Suprapubic skin (tissue), 4 donors: ENCODE measurements around the gene CA9. TPM values are rescaled to one million over a fixed set of nuclear protein-coding genes. Genes with fewer than 3 reads are reported as not detected.

Experiments used
- DNase-seq, 2 donors: peaks; one replicate each; pipeline ENCODE4 v3.0.0-alpha.2; 2019; ENCODE audit warnings: low spot score in 2 of 2
- H3K27ac ChIP-seq: fragments of 200-600 bp; sonication (generic); one replicate; pipeline ENCODE4 v1.5.1; 2019
- H3K27me3 ChIP-seq: fragments of 200-600 bp; sonication (generic); one replicate; pipeline ENCODE4 v1.5.1; 2019
- H3K36me3 ChIP-seq: fragments of 200-600 bp; sonication (generic); one replicate; pipeline ENCODE4 v1.5.1; 2019
- H3K4me1 ChIP-seq: fragments of 200-600 bp; sonication (generic); one replicate; pipeline ENCODE4 v1.5.1; 2019
- H3K4me3 ChIP-seq: fragments of 200-600 bp; sonication (generic); one replicate; pipeline ENCODE4 v1.5.1; 2019; ENCODE audit warnings: mild to moderate bottlenecking
- H3K9me3 ChIP-seq: fragments of 200-600 bp; sonication (generic); one replicate; pipeline ENCODE4 v1.5.1; 2019
- EP300 ChIP-seq: sonication (generic); formaldehyde crosslinking; IDR thresholded peaks from one replicate; pipeline ENCODE4 v1.6.1; 2017; ENCODE audit warnings: antibody characterized with exemption
- POLR2A ChIP-seq, 2 donors: fragments of 450-650 bp; IDR thresholded peaks; one replicate each; pipeline ENCODE4 v1.6.1; 2017; ENCODE audit warnings: antibody characterized with exemption in 2 of 2, mild to moderate bottlenecking in 2 of 2, moderate library complexity in 2 of 2
- POLR2AphosphoS5 ChIP-seq, 3 donors: sonication (generic); formaldehyde crosslinking; IDR thresholded peaks; one replicate each; pipeline ENCODE4 v1.6.1; 2017; ENCODE audit warnings: antibody characterized with exemption in 3 of 3
- WGBS: methylation state at CpG from one replicate; pipeline ENCODE4 v1.1.5; 2018; 5-methylcytosine and 5-hydroxymethylcytosine counted together
- total RNA-seq, 4 donors: library from RNA; depleted of rRNA; stranded (reverse); fragments of >200 nt; gene quantifications; one replicate each; pipeline ENCODE4 v1.1.0, GENCODE V29; 2016
- TF ChIP-seq, protein P1 (sequence below), 2 donors: fragments of 200-600 bp in 1 of 2; fragments of 450-650 bp in 1 of 2; sonication (generic) in 1 of 2; IDR thresholded peaks; one replicate each; pipeline ENCODE4 v1.5.1; 2016 to 2019; ENCODE audit warnings: antibody characterized with exemption in 2 of 2, mild to moderate bottlenecking in 1 of 2, moderate library complexity in 1 of 2

The CA9 gene
- total RNA-seq, 4 donors from 2014 or later: 2.1 to 5.7 (median 2.8) TPM; not detected in 1

DNA sequence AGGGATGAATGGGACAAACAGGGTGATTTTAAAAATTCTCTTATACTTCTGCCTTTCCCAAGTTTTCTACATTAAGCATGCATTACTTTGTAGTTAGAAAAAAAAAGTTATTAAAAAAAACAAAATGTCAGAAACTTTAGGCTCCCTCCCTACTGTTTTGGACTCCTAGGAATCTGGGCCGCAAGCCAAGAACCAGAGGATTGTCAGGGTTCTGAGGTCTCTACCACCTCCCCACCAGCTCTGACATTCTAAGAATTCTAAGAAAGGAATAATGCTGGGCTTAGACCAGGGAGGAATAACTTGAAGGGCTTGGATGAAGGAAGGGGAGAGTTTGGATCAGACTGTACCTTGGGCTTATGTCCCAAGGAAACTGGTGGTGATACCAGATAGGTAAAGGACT lies 7.7 kb upstream of the CA9 start:
- no peaks in the 10 kb centered on the region for H3K27me3 ChIP-seq
- H3K36me3 ChIP-seq: no peaks in the 10 kb centered on the region
- WGBS: 76% methylated on average over 1 of the region's 1 CpG
- no peak overlapping the region for H3K27ac ChIP-seq
- no peaks in the 10 kb centered on the region for H3K9me3 ChIP-seq
- DNase-seq: no peak
- TF ChIP-seq POLR2AphosphoS5 (IDR thresholded peaks at IDR 0.05) (no peak), POLR2A (IDR thresholded peaks at IDR 0.05) (no peak), EP300 (no peak)
- TF ChIP-seq, protein P1, sequence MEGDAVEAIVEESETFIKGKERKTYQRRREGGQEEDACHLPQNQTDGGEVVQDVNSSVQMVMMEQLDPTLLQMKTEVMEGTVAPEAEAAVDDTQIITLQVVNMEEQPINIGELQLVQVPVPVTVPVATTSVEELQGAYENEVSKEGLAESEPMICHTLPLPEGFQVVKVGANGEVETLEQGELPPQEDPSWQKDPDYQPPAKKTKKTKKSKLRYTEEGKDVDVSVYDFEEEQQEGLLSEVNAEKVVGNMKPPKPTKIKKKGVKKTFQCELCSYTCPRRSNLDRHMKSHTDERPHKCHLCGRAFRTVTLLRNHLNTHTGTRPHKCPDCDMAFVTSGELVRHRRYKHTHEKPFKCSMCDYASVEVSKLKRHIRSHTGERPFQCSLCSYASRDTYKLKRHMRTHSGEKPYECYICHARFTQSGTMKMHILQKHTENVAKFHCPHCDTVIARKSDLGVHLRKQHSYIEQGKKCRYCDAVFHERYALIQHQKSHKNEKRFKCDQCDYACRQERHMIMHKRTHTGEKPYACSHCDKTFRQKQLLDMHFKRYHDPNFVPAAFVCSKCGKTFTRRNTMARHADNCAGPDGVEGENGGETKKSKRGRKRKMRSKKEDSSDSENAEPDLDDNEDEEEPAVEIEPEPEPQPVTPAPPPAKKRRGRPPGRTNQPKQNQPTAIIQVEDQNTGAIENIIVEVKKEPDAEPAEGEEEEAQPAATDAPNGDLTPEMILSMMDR (IDR thresholded peaks at IDR 0.05): no peak
- peaks cover 22% of the 10 kb centered on the region for H3K4me1 ChIP-seq
- H3K4me3 ChIP-seq: no peak overlapping the region

DNA sequence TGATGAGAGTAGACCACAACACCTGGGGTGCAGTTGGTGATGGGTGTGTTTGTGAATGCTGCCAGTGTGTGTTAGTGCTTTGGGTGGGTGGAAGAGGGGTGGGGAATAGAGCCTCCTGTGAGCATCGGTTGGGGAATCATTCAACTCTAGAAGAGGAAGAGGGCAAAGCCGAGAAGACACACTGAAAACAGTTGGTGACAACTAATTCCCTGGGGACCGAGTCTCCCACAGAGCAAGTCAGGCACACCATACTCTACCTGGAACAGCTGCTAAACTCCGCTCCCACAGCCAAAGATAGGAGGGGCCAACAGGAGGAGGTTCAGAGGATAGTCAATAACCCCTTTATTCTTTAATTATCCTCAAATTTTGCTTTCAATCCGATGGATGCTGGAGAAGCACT lies 7.2 kb upstream of the CA9 start:
- Histone ChIP-seq H3K27me3 (no peaks in the 10 kb centered on the region), H3K4me1 (peaks cover 18% of the 10 kb centered on the region), H3K4me3 (no peak overlapping the region), H3K9me3 (no peaks in the 10 kb centered on the region), H3K27ac (no peak overlapping the region), H3K36me3 (no peaks in the 10 kb centered on the region)
- WGBS: 91% methylated on average over 5 of the region's 5 CpGs
- TF ChIP-seq POLR2AphosphoS5 (IDR thresholded peaks at IDR 0.05) (no peak), POLR2A (IDR thresholded peaks at IDR 0.05) (no peak), EP300 (no peak)
- TF ChIP-seq, protein P1 (IDR thresholded peaks at IDR 0.05): no peak
- DNase-seq: no peak

DNA sequence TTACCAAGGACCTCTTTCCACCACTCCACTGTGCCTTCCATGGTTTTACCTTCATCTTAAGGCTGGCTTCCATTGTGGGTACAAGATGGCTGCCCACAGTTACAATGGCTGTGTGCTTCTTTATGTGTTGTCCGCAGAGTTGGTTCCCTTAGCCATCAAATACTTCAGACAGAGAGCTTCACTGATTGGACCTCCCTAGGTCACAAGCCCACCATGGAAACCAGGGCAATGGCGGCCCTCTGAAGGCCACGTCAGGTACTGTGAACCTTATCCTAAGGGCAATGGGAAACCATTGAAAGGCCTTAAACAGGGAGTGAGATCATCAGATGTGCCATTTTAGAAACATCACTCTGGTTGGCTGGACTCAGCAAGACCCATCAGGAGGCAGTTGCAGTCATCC lies 5.8 kb upstream of the CA9 start:
- no peak overlapping the region for H3K27ac ChIP-seq
- no peak for DNase-seq
- TF ChIP-seq EP300 (no peak), POLR2AphosphoS5 (IDR thresholded peaks at IDR 0.05) (no peak), POLR2A (IDR thresholded peaks at IDR 0.05) (no peak)
- TF ChIP-seq, protein P1 (IDR thresholded peaks at IDR 0.05): no peak
- 97% methylated on average over 3 of the region's 3 CpGs for WGBS
- no peaks in the 10 kb centered on the region for H3K36me3 ChIP-seq
- H3K9me3 ChIP-seq: no peaks in the 10 kb centered on the region
- H3K27me3 ChIP-seq: no peaks in the 10 kb centered on the region
- no peak overlapping the region for H3K4me3 ChIP-seq
- H3K4me1 ChIP-seq: peaks cover 14% of the 10 kb centered on the region

DNA sequence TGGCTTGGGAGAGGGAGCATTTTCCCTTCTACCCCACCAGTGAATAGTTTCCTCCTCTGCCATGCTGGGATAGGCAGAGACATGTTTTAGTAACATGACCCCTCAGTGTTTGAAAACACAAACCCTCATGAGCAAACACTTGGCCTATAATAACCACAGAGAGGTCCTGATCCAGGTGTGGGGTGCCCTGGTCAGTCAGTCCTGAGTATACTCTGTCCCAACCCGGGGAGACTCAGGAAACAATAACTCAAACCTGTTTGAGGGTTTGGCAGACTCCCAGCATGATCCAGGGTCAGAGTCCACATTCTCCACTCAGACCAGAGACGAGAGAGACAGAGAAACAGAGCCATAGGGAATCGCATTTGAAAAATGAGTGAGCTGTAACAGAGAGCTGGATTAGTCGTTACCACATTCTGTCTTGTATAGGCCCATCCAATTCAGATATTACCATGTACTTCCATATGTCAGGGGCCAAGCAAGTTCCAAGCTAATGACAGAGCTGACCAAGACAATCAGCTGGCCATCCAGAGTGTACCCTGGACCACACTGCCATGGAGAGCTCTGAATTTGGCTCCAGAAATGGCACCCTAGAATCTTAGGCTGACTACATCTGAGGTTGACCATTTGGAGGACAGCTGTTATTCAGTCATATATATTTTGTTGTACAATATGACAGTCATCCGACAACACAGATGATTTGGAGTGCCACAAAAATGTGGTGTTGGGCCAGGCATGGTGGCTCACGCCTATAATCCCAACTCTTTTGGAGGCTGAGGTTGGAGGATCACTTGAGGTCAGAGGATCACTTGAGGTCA lies 4.2 kb upstream of the CA9 start:
- Histone ChIP-seq H3K4me1 (peaks cover 13% of the 10 kb centered on the region), H3K27me3 (no peaks in the 10 kb centered on the region), H3K36me3 (no peaks in the 10 kb centered on the region), H3K27ac (no peak overlapping the region), H3K4me3 (no peak overlapping the region), H3K9me3 (no peaks in the 10 kb centered on the region)
- DNase-seq: no peak
- 76% methylated on average over 6 of the region's 6 CpGs for WGBS
- TF ChIP-seq, protein P1 (IDR thresholded peaks at IDR 0.05): no peak
- TF ChIP-seq EP300 (no peak), POLR2A (IDR thresholded peaks at IDR 0.05) (no peak), POLR2AphosphoS5 (IDR thresholded peaks at IDR 0.05) (no peak)

DNA sequence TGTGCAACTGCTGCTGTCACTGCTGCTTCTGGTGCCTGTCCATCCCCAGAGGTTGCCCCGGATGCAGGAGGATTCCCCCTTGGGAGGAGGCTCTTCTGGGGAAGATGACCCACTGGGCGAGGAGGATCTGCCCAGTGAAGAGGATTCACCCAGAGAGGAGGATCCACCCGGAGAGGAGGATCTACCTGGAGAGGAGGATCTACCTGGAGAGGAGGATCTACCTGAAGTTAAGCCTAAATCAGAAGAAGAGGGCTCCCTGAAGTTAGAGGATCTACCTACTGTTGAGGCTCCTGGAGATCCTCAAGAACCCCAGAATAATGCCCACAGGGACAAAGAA lies 265 bp downstream of the CA9 start:
- Histone ChIP-seq H3K4me3 (no peak overlapping the region), H3K4me1 (peaks cover 12% of the 10 kb centered on the region)
- 64% methylated on average over 3 of the region's 3 CpGs for WGBS

More for the DNA sequence above, 265 bp downstream of the CA9 start:
- Histone ChIP-seq H3K9me3 (no peaks in the 10 kb centered on the region), H3K27ac (no peak overlapping the region), H3K27me3 (no peaks in the 10 kb centered on the region), H3K36me3 (no peaks in the 10 kb centered on the region)
- no peak for TF ChIP-seq POLR2A (IDR thresholded peaks at IDR 0.05)
- TF ChIP-seq, protein P1 (IDR thresholded peaks at IDR 0.05): no peak
- TF ChIP-seq POLR2AphosphoS5 (IDR thresholded peaks at IDR 0.05): no peak
- TF ChIP-seq EP300: no peak
- DNase-seq: no peak
